Left lobe of liver (tissue), 2 donors: ENCODE measurements around the gene APOBEC4. TPM values are rescaled to one million over a fixed set of nuclear protein-coding genes. Genes with fewer than 3 reads are reported as not detected.
A peak's percentile ranks its signal among the peaks of the same experiment; 100 is the strongest.

Source experiments
- ATAC-seq: fragments of 200-7000 bp; cut with Tn5 transposase; one replicate; pipeline ENCODE4 v1.9.1; 2020; ENCODE audit warnings: mild to moderate bottlenecking, moderate library complexity
- DNase-seq: peaks from one replicate; pipeline ENCODE4 v3.0.0-alpha.2; 2020; ENCODE audit warnings: low spot score
- total RNA-seq: library from RNA; stranded (reverse); gene quantifications from one replicate; pipeline ENCODE4 v1.2.1, GENCODE V29; 2021
- donor health status: DM: no; HTN: no; CAD: no; lungs with moderate emphysema.
- donor health status: DM: no; HTN: yes; CAD: no.

The APOBEC4 gene
- total RNA-seq, 1 donor from 2014 or later: not detected

DNA sequence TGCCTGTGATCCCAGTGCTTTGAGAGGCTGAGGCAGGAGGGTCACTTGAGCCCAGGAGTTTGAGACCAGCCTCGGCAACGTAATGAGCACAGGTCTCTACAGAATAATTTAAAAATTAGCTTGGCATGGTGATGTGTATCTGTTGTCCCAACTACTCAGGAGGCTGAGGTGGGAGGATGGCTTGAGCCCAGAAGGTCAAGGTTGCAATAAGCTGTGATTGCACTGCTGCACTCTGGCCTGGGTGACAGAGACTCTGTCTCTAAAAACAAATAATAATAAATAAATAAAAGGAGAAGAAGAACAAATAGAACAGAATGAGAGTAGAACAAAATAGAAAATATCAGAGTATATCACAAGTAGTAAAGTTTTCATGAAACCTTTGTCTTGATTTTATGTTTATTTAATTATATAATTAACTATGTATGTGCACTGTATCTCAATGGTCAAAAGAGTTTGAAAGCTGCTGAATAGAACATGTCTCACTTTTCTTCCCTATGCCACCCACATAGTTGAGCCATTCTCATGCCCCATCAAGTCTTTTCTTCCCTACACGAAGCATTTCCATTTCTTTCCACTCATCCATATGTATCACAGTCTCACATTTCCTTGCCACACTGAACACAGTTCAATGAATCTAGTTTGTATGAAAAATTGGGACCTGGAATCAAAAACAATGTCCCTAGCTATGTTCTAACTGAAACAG is 22.9 kb upstream of the APOBEC4 start:
- DNase-seq: no peak

DNA sequence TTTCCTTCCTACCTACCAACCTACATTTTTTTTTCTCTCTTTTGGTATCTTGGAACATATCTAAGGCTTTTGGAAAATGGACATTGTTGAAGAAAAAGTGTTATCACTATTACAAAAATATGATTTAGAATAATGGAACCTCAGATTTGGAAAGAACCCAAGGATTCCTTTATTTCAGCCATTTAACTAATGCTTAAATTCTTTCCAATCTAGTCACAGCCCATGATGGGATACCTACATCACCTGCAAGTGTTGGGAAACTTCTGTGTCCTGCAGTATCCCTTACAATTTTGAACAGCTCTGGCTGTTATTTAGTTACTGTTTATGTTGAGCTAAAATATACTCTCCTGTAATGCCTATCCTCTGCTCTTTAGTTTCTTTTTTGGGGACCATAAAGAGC is 22.3 kb upstream of the APOBEC4 start:
- ATAC-seq (no peak), DNase-seq (no peak)

More for the DNA sequence above, 22.9 kb upstream of the APOBEC4 start:
- no peak for ATAC-seq

- DNase-seq (no peak), ATAC-seq (no peak)
Observed at GRCh38 chr1:183674886-183675285, 21.8 kb upstream of the APOBEC4 start.

DNA sequence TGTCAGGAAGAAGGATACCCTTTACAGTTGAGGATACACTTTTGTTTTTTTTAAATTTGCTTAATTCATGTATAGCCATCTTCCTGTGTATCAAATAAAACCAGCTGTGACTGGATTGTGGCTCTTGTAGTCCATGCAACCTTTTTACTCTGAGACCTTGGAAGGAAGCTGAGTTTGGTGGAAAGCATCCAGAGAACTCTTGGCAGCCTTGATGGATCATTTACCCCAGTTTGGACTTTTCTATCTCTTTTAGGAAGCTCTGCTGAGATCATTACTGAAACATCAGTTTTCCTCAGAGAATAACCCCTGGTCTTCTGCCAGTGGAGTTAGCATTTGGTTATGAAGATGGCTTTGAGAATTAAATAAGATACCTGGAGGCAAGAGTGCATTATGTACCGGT is 21.2 kb upstream of the APOBEC4 start:
- ATAC-seq: peak; percentile 29
- no peak for DNase-seq

GRCh38 chr1:183673605-183674323 is 20.6 kb upstream of the APOBEC4 start:
- no peak for DNase-seq
- no peak for ATAC-seq

- DNase-seq (no peak), ATAC-seq (no peak)
Observed at GRCh38 chr1:183670169-183670568, 17.1 kb upstream of the APOBEC4 start.

DNA sequence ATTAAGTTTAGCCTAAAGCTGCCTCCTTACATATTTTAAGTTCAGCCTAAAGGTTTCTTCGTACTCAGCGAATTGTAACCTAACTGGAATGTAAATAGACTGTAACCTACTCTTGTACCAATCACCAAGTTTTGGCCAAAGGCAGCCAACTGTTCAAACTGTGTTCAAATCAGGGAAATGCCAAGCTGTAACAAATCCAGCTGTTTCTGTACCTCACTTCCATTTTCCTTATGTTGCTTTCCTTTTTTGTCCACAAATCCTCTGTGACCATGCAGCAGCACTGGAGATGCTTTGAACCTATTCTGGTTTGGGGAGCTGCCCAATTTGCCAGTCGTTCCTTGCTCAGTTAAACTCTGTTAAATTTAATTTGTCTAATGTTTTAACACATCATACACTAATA is 3.2 kb upstream of the APOBEC4 start:
- ATAC-seq: no peak

GRCh38 chr1:183655562-183656075 is 2.5 kb upstream of the APOBEC4 start:
- ATAC-seq (peak; percentile 100), DNase-seq (peak; percentile 69)

More for the DNA sequence above, 3.2 kb upstream of the APOBEC4 start:
- no peak for DNase-seq

DNA sequence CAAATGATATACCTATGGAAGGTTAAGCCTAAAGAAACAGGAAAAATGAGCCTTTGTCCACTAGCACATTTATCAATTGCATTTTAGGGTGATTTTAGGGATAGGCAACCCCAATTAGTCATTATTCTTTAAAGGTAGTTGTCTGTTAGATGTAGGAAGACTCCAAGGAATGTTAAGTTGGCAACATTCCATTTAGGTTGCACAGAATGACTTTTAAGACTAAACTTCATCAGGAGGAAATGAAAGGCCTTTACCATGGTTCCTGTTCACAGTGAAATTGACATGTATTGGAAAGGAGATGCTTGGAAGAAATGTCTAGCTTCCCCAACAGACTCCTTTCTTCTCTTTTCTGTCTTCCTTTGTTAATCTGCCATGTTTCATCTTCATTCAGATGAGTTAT is 1.6 kb upstream of the APOBEC4 start:
- no peak for DNase-seq
- ATAC-seq: no peak

- no peak for ATAC-seq
- DNase-seq: no peak
Observed at GRCh38 chr1:183653876-183654451, 848 bp upstream of the APOBEC4 start.

GRCh38 chr1:183653462-183653794 is 312 bp upstream of the APOBEC4 start:
- ATAC-seq: no peak
- no peak for DNase-seq

- DNase-seq: no peak
- ATAC-seq: no peak
Observed at GRCh38 chr1:183652107-183652506, 1.0 kb downstream of the APOBEC4 start.

DNA sequence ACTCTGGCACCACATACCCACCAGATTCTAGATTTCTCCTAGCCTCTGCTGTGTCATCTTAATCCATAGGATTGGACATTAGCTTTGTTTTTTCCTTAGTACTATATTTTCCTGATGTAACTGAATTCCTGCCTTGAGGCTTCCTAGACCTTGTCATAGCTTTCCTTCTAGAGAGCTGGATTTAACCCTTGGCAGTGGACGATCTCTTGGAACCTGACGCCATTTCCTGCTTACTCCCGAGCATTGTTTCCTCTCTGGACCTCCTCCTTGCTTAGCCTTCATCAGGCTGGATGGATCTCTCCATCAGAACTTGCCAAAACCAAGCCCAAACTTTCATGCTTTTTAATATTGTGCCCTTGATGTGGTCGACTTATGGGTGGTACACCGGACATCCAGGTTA is 1.5 kb downstream of the APOBEC4 start:
- DNase-seq (no peak), ATAC-seq (no peak)

DNA sequence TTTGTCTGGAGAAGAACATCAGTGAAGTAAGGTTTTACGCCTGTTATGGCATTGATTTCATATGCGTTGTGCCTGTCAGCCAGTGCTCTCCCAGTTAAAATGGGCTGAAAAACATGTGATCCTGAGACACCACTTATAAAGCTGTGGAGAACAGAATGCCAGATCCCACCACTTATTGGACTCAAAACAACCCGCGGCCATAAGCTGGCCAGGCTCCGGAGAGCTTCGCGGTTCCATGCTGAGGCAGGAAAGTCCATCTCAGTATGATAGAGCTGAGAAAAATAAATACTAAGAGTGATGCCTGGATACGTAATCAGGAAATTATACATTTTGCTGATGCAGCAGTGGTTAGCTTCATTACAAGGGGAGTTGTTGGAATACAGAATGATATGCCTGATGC is 5.1 kb downstream of the APOBEC4 start:
- DNase-seq (no peak), ATAC-seq (no peak)

DNA sequence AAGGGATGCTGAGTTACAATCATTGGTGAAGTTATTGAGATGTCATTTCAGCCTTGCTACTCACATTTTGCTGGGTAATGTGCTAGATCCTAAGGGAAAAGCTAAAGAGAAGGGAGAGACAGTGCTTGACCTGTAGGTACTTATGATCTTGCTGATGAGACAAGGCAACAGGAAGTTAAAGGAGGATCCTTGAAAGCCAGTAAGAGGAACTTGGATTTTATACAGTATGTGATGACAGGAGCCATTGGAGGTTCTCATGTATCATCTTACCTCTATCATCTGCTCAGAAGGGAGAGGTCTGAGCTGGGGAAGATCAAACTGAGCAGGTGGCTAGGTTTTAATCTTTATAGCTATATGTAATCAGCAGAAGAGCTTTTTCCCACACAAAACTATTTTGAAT is 6.3 kb downstream of the APOBEC4 start:
- no peak for DNase-seq
- no peak for ATAC-seq

- ATAC-seq (no peak), DNase-seq (no peak)
Observed at GRCh38 chr1:183645531-183645930, 7.6 kb downstream of the APOBEC4 start.

DNA sequence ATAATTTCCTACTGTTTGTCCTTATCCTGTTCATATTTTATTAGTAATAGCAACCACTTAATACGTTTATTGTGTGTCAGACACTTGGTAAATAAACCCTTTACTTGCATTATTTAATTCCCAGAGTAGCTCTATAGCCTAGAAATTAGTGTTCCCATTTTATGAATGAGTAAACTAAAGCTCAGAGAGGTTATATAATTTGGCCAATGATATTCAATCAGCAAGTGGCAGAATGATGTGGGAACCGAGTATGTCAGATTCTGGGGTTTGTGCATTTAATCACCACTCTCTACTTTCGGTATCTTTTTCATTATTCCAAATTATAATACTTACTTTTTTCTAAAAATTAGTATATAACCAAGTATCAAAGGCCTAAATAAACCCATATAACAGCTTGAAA is 10.9 kb downstream of the APOBEC4 start:
- DNase-seq (no peak), ATAC-seq (no peak)

DNA sequence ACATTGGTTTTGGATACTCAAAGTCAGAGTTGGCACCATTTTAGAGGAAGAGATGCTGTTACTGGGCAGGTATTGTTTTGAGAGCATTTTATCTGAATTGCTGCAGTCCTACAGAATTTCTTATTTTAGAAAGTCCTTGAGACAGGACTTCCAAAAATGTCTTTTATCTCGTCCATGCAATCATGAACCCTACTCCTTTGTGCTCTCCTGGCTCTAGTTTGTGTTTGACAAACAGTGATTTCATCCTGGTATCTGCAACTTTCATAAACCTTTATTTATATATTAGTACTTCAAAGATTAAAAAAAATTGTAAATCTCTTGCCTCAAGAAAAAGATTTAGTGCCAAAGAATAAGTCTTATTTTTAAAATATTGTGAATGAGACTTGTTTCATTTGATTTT is 12.9 kb downstream of the APOBEC4 start:
- ATAC-seq (no peak), DNase-seq (no peak)

- ATAC-seq (no peak), DNase-seq (no peak)
Observed at GRCh38 chr1:183638649-183639387, 14.3 kb downstream of the APOBEC4 start.

GRCh38 chr1:183636783-183637182 is 16.3 kb downstream of the APOBEC4 start:
- ATAC-seq (no peak), DNase-seq (no peak)

DNA sequence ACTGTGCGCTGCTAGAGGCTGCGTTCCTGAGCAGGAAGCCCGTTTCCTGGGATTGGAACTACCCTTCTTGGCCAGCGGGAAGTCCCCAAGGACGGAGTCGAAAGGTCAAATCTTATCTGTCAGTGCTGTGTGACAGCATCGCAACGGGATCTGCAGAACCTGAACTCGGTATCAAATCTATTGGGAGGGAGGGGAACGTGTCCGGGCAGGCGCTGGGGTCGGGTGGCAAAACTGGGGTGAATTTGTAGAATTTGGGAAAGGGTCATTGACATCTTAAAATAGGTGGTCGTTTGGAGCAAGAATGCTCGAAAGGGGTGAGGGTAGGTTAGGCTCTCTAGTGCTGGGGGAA is 16.8 kb downstream of the APOBEC4 start:
- DNase-seq (no peak), ATAC-seq (no peak)
